Muscle of arm (tissue), 14 donors: ENCODE data around the gene C6orf118. TPM values are rescaled to one million over a fixed set of nuclear protein-coding genes. Genes with fewer than 3 reads are reported as not detected.

Experiments
- DNase-seq: peaks from one replicate; pipeline ENCODE4 v3.0.0-alpha.2; 2013
- long read RNA-seq, 11 donors: transcript quantifications; one replicate each; lab custom pipeline, GENCODE V29; 2026
- polyA plus RNA-seq, 12 donors: library from polyadenylated mRNA; unstranded; fragments of 120-200 nt; gene quantifications; one replicate each; pipeline ENCODE4 v1.2.1, GENCODE V29; 2013; ENCODE audit not compliant: insufficient read length in 12 of 12

C6orf118 gene
- 1 to 10 TPM in 8 of 12 donors, under 1 TPM in 2, not detected in 2; 0.92 to 2.2 (median 1.5) TPM for polyA plus RNA-seq
- long read RNA-seq, donor 1, result 0 reads
- long read RNA-seq, donor 2, result 0 reads
- long read RNA-seq, donor 3, result 0 reads
- long read RNA-seq, donor 4, result 0 reads
- long read RNA-seq, donor 5, result 0 reads
- long read RNA-seq, donor 6, result 0 reads
- long read RNA-seq, donor 7, result 0 reads
- long read RNA-seq, donor 8, result 0 reads
- long read RNA-seq, donor 9, partial matches to known transcripts, result 0 of 1 reads
- long read RNA-seq, donor 9, other reads (novel, unspliced or antisense), result 0 of 1 reads
- long read RNA-seq, donor 10, result 0 reads
- long read RNA-seq, donor 11, result 0 reads

GRCh38 chr6:165308926-165309731, at the start of gene C6orf118:
Gene C6orf118, minus strand, starts transcription at chr6:165309605. Its CDS starts 19 bp downstream, at chr6:165309586.
- peak; percentile 93 for DNase-seq

- DNase-seq, result no peak
Measured at GRCh38 chr6:165345700-165346099, 36.3 kb upstream of the C6orf118 start.

GRCh38 chr6:165340532-165340931, 31.1 kb upstream of the C6orf118 start:
- DNase-seq, result no peak

GRCh38 chr6:165325609-165326008, 16.2 kb upstream of the C6orf118 start:
- no peak for DNase-seq

GRCh38 chr6:165321555-165322145, 12.2 kb upstream of the C6orf118 start:
- no peak for DNase-seq

- DNase-seq, result no peak
Measured at GRCh38 chr6:165321150-165321549, 11.7 kb upstream of the C6orf118 start.

- DNase-seq, result no peak
Measured at GRCh38 chr6:165317723-165318122, 8.3 kb upstream of the C6orf118 start.

GRCh38 chr6:165306955-165307354, 2.5 kb downstream of the C6orf118 start:
- DNase-seq, result no peak

- DNase-seq, result no peak
Measured at GRCh38 chr6:165301372-165302246, 7.8 kb downstream of the C6orf118 start.

- DNase-seq, result no peak
Measured at GRCh38 chr6:165300422-165300936, 8.9 kb downstream of the C6orf118 start.

GRCh38 chr6:165298875-165299274, 10.5 kb downstream of the C6orf118 start:
- DNase-seq, result no peak

GRCh38 chr6:165298402-165298801, 11.0 kb downstream of the C6orf118 start:
- DNase-seq, result no peak

GRCh38 chr6:165292657-165293056, 16.7 kb downstream of the C6orf118 start:
- DNase-seq, result no peak

GRCh38 chr6:165274611-165275010, 34.8 kb downstream of the C6orf118 start:
- no peak for DNase-seq

GRCh38 chr6:165272585-165272984, 36.8 kb downstream of the C6orf118 start:
- no peak for DNase-seq

- no peak for DNase-seq
Measured at GRCh38 chr6:165268987-165269386, 40.4 kb downstream of the C6orf118 start.

- no peak for DNase-seq
Measured at GRCh38 chr6:165266621-165267020, 42.8 kb downstream of the C6orf118 start.

GRCh38 chr6:165266191-165266590, 43.2 kb downstream of the C6orf118 start:
- no peak for DNase-seq

GRCh38 chr6:165260462-165260861, 48.9 kb downstream of the C6orf118 start:
- no peak for DNase-seq

- no peak for DNase-seq
Measured at GRCh38 chr6:165249808-165250207, 59.6 kb downstream of the C6orf118 start.

- no peak for DNase-seq
Measured at GRCh38 chr6:165245701-165246100, 63.7 kb downstream of the C6orf118 start.
